HG03039 (cell line): ENCODE data around the gene INPP4B.
"Not testable (repeated sequence)": the region's sequence is repeated elsewhere in the genome, so short reads cannot be mapped to it uniquely, and the experiment has no call there.

Experiments
- ATAC-seq: cut with Tn5 transposase; IDR thresholded peaks from one replicate; pipeline ENCODE4 v1.9.1; 2021; ENCODE audit warnings: mild to moderate bottlenecking, moderate library complexity; ENCODE audit not compliant: unreplicated experiment

Gene INPP4B

GRCh38 chr4:142549726-142550463 lies 296.2 kb downstream of the INPP4B start:
- ATAC-seq, result no peak

DNA sequence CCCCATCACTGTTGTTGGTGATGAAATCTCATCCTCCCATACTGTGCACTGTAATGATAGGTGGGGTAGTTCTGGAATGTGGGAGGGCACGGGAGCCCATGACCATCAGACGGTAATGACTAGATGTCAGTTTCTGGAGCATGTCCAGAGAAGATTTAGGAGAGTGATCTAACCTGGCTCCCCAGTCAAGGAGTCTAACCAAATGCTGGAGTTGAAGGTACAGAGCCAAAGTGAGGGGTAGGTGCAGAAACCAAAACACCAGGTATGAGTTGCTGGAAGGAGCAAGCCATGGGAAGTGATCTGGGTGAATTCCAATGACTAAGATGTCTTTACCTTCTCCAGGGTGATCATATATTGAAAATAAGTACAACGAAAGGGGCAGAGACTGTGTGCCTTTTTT lies 296.9 kb downstream of the INPP4B start:
- ATAC-seq, result no peak

DNA sequence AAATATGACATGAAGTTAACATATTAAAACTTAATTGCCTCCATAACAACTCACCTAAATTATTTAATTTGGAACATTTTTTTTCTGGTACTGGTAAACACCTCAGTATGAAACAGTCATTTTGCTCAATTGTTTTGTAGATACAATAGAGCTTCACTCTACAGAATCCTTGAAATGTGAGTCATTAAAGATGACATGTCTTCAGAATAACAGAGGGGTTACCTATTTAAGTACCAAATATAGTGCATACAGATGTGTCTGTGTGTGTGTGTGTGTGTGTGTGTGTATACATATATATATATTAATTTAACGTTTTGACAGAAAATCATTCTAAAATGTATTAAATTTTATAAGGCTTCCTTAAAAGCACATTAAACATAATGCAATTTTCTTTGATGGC lies 297.6 kb downstream of the INPP4B start:
- no peak for ATAC-seq

DNA sequence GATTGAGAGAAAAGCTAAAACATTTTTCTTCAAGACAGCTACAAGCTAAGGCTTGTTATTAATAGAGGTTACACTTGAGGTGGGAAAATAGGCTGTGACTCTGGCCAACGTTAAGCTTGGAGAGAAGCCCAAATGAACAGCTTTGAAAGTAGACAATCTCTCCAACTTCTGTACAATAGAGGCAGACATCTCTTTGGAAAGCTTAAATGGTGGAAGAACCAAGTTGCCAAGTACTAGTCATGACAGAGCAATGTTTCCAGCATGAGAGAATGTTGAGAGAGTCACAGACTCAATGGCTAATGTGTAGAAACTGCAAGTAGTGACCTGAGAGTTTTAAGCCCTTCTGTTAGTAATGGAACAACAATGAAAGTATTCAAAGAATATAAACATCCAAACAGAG lies 298.1 kb downstream of the INPP4B start:
- no peak for ATAC-seq

- ATAC-seq, result no peak
Measured at GRCh38 chr4:142544594-142544993, 301.5 kb downstream of the INPP4B start.

GRCh38 chr4:142544039-142544438 lies 302.1 kb downstream of the INPP4B start:
- no peak for ATAC-seq

DNA sequence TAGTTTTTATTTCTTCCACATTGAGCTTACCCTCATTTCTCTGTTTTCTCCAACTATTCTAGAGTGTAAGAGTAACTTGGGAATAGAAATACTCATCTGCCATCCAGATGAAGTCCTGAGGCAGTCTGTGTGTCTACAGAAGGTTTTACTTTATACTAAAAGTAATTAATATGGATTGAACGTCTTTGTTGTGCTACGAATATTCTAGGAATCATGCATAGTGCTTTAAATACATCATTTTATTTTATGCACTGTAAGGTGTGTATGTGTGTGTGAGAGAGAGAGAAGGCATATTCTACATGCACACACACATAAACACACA lies 305.7 kb downstream of the INPP4B start:
- no peak for ATAC-seq

DNA sequence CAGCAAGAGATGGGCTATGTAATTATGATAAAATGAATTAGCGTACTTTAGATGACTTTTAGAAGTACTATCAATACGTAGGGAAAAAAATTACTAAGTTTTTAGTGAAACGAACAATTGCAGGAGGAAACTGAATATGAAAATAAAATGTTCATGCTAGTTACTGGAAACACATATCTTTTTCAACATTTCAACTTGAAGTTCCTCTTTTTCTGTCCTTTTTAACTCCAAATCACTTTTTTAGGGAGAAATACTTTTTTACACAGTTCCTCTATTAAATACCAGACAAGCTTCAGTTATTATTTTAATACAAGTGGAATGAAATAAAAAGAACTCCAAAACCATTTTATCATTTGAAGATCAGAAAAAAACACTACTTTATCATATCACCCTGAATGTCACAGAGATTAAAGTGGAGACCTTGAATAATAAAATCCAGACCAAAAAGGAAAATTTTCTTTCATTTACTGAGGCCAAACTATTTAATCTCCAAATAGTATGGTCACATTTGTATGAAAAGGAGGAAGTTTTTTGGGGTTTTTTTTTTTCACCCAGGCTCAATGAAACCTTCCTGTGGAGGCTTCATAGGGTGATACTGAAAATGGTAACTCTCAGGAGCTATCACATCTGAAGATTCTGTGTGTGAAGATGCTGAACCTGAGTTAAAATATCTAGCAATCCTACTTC lies 306.2 kb downstream of the INPP4B start:
- no peak for ATAC-seq

DNA sequence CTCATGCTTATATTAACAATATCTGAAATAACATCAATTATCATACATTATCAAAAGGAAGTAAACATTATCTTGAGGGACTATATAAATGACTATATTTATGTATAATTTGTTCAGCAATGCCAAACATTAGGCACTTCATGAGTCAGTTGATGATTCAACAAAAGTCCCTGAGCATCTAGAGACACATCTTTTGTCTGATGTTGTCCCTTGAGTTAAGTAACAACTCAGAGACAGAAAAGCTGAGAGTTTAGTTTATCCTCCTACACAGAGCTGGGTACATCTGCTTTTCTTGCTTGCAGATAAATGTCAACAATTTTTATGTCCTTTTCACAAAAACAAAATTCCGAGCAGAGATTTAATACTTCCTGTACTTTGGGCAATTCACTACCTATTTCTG lies 311.1 kb downstream of the INPP4B start:
- no peak for ATAC-seq

DNA sequence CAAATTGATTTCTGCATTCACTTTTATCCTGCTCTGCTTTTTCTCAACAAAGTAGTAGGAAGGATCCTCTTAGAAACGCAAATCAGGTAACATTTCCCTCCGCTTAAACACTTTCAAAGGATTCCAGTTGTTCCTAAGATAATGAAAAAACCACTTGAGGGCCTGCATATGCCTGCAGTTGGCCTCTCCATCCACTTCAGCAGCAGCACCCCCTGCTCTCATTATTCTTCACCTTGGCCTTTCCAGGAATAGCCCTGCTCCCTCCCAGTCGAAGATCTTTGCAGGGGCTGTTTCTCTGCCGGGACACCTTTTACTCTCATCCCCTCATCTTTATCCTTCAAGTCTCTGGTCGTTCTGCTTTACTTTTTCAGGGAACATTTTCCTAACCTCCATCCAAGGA lies 314.0 kb downstream of the INPP4B start:
- no peak for ATAC-seq

DNA sequence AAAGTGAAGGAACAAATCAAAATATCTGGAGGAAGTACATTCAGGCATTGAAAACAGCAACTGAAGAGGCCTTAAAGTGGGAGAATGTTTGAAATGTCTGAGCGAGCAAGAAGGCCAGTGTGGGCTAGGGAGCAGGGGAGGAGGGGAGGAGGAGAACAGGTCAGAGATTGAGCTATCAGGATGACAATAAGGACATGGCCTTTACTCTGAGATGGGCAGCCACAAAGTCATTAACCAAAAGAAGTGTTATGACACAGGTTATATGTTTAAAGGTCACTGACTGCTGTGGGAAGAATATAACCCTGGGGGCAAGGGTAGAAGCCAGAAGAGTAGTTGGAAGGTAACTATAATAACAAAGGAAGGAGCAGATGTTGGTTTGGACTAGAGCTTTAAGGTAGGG lies 315.4 kb downstream of the INPP4B start:
- ATAC-seq, result no peak

GRCh38 chr4:142528433-142528832 lies 317.7 kb downstream of the INPP4B start:
- no peak for ATAC-seq

- ATAC-seq, result no peak
Measured at GRCh38 chr4:142523111-142523510, 323.0 kb downstream of the INPP4B start.

DNA sequence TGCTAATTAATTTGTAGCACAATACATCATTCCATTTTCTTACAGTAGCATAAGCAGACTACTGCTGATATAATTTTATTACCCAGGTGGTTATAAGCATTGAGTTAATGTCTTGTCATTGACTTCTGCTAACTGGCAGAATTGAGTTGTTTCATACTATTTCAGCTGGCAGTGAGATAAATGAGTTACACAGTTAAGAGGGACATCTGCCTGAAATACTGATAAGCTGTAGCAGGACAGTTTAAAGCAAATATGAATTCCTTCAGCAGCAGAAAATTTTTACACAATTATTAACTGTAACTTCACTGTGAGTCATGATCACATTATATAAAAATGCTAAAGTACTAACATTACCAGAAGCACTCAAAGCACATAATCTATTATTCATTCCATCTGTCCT lies 326.8 kb downstream of the INPP4B start:
- ATAC-seq, result no peak

DNA sequence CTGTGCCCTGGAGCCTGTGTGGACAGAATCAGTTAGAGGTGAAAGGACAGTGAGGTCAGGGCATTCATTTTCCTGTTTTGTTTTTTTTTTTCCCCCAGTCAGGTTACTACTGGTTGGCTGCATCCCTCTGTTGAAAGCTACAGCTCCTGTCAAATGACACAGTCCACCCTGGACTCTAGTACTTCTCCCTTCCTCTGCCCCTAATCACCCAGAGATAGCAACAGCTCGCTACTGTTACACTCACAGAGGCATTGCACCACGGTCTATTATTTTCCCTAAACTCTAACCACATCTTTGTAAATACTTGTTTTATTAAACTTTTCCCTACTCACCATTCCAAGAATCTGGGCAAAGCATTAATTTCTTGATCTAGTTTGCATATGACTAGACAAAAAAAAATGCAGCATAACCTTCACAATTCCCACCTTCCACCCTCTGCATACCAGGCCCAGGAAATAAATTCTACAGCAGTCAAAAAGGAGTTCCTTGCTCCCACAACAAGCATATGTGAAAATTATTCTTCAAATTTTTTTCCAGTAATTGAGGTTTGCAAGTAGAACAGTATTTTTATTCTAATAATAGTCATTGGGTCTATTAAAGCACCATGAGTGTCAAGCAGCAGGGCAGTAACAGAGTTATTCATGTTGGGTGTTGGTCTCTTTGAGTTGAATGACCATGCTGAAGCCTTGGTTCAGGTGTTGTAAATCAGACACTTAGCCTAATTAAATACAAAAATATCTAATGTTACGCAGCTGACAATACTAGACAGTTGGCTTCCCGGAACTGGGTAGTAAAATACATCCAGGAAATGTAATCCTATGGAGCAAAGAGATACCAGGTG lies 329.2 kb downstream of the INPP4B start:
- no peak for ATAC-seq

GRCh38 chr4:142512161-142512560 lies 333.9 kb downstream of the INPP4B start:
- no peak for ATAC-seq

DNA sequence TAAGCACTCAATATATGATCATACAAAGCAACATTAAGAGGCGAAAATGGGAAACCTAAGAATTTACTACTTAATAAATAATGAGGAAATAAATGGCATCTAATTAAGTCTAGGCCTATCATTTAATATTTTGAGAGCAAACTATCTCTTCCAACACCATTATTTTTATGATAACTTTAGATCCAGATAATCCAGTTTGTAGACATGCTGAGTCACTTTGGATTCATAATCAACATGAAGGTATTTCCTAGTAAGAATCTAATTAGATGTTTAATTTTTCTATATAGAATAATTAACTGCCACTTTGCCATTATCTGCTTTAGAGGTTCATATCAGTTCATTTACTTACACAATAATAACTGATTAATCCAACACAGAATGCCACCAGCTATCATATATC lies 336.2 kb downstream of the INPP4B start:
- ATAC-seq, result no peak

GRCh38 chr4:142509381-142509780 lies 336.7 kb downstream of the INPP4B start:
- not testable (repeated sequence) for ATAC-seq

DNA sequence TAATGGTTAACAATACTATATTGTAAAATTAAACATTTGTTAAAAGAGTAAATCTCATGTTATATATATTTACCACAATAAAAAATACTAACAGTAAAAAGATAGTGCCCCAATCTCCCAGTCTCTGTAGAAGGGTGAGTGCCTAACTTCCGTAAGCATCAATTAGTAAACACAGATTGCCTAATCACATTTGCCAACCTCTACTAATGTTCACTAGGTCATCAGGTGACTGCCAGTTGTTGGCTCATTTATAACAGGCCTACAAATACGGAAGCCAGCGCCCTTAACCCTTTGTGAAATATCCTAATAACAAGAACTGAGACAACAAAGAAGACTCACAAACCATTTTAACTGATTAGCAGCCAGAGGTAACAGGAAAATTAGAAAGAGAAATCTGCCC lies 345.1 kb downstream of the INPP4B start:
- no peak for ATAC-seq

DNA sequence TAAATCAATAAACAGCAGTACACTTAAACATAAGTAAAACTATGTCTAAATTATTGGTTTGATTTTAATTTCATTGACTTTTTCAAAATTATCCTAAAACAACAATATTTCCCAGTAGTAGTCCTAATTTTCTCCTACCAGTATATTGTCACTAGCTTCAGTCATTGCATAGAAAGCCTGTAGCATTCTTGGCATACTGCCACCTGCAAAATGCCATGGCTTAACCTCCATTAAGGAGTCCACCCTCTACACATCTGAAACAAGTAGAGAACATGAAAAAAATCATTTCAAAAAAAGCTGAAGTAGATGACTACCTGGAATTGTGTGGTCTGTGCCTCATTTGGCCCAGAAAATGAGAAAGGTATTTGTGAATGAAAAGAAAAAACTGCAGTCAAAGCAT lies 348.5 kb downstream of the INPP4B start:
- ATAC-seq, result no peak

DNA sequence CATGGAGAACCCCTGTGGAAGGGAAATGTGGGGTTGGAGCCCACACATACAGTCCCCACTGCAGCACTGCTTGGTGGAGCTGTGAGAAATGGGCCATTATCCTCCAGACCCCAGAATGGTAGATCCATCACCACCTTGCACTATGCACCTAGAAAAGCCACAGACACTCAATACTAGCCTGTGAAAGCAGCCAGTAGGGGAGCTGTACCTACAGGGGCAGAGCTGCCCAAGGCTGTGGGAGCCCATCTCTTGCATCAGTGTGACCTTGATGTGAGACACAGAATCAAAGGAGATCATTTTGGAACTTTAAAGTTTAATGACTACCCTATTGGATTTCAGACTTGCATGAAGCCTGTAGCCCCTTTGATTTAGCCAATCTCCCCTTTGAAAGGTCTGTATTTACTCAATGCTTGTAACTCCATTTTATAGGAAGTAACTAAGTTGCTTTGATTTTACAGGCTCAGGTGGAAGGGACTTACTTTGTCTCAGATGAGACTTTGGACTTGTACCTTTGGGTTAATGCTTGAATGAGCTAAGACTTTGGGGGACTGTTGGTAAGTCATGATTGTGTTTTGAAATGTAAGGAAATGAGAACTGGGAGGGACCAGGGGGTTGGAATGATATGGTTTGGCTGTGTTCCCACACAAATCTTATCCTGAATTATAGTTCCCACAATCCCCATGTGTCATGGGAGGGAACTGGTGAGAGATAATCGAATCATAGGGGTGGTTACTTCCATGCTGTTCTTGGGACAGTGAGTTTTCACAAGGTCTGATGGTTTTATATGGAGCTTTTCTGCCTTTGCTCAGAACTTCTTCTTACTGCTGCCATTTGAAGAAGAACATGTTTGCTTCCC lies 352.6 kb downstream of the INPP4B start:
- no peak for ATAC-seq
